CD4-positive, alpha-beta memory T cell (primary cell): Measurements from ENCODE around the gene TBX19. TPM values are rescaled to one million over a fixed set of nuclear protein-coding genes. Genes with fewer than 3 reads are reported as not detected.

Source experiments
- CTCF ChIA-PET: fragments of 350-600 bp; sonication (Branson Sonifier 250); formaldehyde crosslinking; loops from one replicate; lab custom pipeline; 2021; ENCODE audit warnings: inconsistent platforms; ENCODE audit not compliant: partially characterized antibody; lab: Charles Lee
- POLR2A ChIA-PET: fragments of 350-600 bp; sonication (Branson Sonifier 250); formaldehyde crosslinking; loops from one replicate; lab custom pipeline; 2021; ENCODE audit not compliant: partially characterized antibody; lab: Charles Lee
- DNase-seq, 5 donors: peaks; one replicate each; pipeline versions ENCODE4 v3.0.0 to v3.0.0-alpha.2; 2020 to 2022; ENCODE audit warnings: mixed read lengths in 1 of 5
- H3K27ac ChIP-seq: one replicate; pipeline ENCODE4 v1.7.0; 2013; ENCODE audit warnings: low read depth, low read length
- H3K27me3 ChIP-seq: 2 replicates; pipeline ENCODE4 v1.7.0; 2013; ENCODE audit warnings: mild to moderate bottlenecking, low read length, moderate library complexity; ENCODE audit not compliant: insufficient read depth
- H3K36me3 ChIP-seq: 2 replicates; pipeline ENCODE4 v1.7.0; 2013; ENCODE audit warnings: mild to moderate bottlenecking, low read length, moderate library complexity; ENCODE audit not compliant: insufficient read depth
- H3K4me1 ChIP-seq: 2 replicates; pipeline ENCODE4 v1.7.0; 2013; ENCODE audit warnings: mild to moderate bottlenecking, low read length, moderate library complexity; ENCODE audit not compliant: insufficient read depth
- H3K4me3 ChIP-seq, 2 donors: one replicate each; pipeline ENCODE4 v1.7.0; 2013; ENCODE audit warnings: low read length in 2 of 2, mild to moderate bottlenecking in 1 of 2
- H3K9me3 ChIP-seq, 2 donors: one replicate each; pipeline ENCODE4 v1.7.0; 2013; ENCODE audit warnings: low read length in 2 of 2, control low read depth in 1 of 2; ENCODE audit not compliant: control insufficient read depth in 1 of 2
- H3K27ac Mint-ChIP-seq, 7 donors: one replicate each; pipeline ENCODE4 v1.8.0; 2020 to 2021; ENCODE audit warnings: mixed read lengths in 7 of 7, mild to moderate bottlenecking in 6 of 7, inconsistent platforms in 3 of 7, moderate library complexity in 3 of 7
- H3K27me3 Mint-ChIP-seq, 2 donors: one replicate each; pipeline ENCODE4 v1.8.0; 2020 to 2021; ENCODE audit warnings: mixed read lengths in 2 of 2
- H3K36me3 Mint-ChIP-seq, 2 donors: one replicate each; pipeline ENCODE4 v1.8.0; 2020 to 2021; ENCODE audit warnings: mixed read lengths in 2 of 2, inconsistent platforms in 1 of 2, mild to moderate bottlenecking in 1 of 2
- H3K4me1 Mint-ChIP-seq, 4 donors: one replicate each; pipeline ENCODE4 v1.8.0; 2020 to 2021; ENCODE audit warnings: mixed read lengths in 4 of 4, mild to moderate bottlenecking in 1 of 4
- H3K4me3 Mint-ChIP-seq, 8 donors: one replicate each; pipeline ENCODE4 v1.8.0; 2020 to 2021; ENCODE audit warnings: mixed read lengths in 8 of 8, mild to moderate bottlenecking in 7 of 8, moderate library complexity in 6 of 8, inconsistent platforms in 3 of 8
- H3K9me3 Mint-ChIP-seq, 8 donors: one replicate each; pipeline ENCODE4 v1.8.0; 2020 to 2021; ENCODE audit warnings: mixed read lengths in 8 of 8, mild to moderate bottlenecking in 5 of 8, inconsistent platforms in 3 of 8, moderate library complexity in 1 of 8
- intact Hi-C: fragments of 100-400 bp; cut with micrococcal nuclease; formaldehyde crosslinking; loops from one replicate; pipeline ENCODE4 v1.15.1; 2023
- polyA plus RNA-seq, 2 donors: library from polyadenylated mRNA; unstranded; fragments of 300-500 nt; fragmentation: Illumina TruSeq; gene quantifications; one replicate each; pipeline ENCODE4 v1.2.3, GENCODE V29; 2021
- total RNA-seq, 2 experiments: library from RNA; stranded (reverse); gene quantifications; one replicate each; pipeline ENCODE4 v1.2.3, GENCODE V29; 2021

TBX19 gene
- total and polyA plus RNA-seq, 4 experiments from 2014 or later = 1.3 to 4.3 (median 3.1) TPM

- Mint-ChIP-seq H3K4me1 (no peaks in the 10 kb centered on the region), H3K36me3 (peaks cover 23 to 36% of the 10 kb centered on the region in 2 donors), H3K27me3 (no peaks in the 10 kb centered on the region), H3K27ac (no peak overlapping the region), H3K9me3 (no peaks in the 10 kb centered on the region), H3K4me3 (no peak overlapping the region)
- POLR2A ChIA-PET = interaction anchor here (0.8 kb wide), 1 partner anchor 14 kb away, joined by 3 read pairs; no protein-coding TSS in a partner anchor
- Histone ChIP-seq H3K27me3 (no peaks in the 10 kb centered on the region), H3K4me1 (no peaks in the 10 kb centered on the region), H3K36me3 (no peaks in the 10 kb centered on the region), H3K27ac (no peak overlapping the region), H3K9me3 (no peaks in the 10 kb centered on the region), H3K4me3 (no peak overlapping the region)
- intact Hi-C loops = no loop called here
- CTCF ChIA-PET = no interaction called here
- no peak for DNase-seq
Observed at GRCh38 chr1:168301664-168302320, 21.1 kb downstream of the TBX19 start.

GRCh38 chr1:168303716-168304540 is 23.3 kb downstream of the TBX19 start:
- POLR2A ChIA-PET = interaction anchor here (0.5 kb wide), 1 partner anchor 17 kb away, joined by 5 read pairs; no protein-coding TSS in a partner anchor
- no peaks in the 10 kb centered on the region for H3K4me1 ChIP-seq
- Mint-ChIP-seq H3K36me3 (peaks cover 38 to 51% of the 10 kb centered on the region in 2 donors), H3K9me3 (no peaks in the 10 kb centered on the region), H3K4me3 (no peak overlapping the region), H3K27ac (peak overlapping the region in 2 of 7 donors; percentile 23 to 57), H3K4me1 (no peaks in the 10 kb centered on the region), H3K27me3 (no peaks in the 10 kb centered on the region)
- DNase-seq = no peak
- CTCF ChIA-PET = no interaction called here
- no peaks in the 10 kb centered on the region for H3K27me3 ChIP-seq
- H3K27ac ChIP-seq = no peak overlapping the region
- no peaks in the 10 kb centered on the region for H3K36me3 ChIP-seq
- intact Hi-C loops = no loop called here
- H3K9me3 ChIP-seq = no peaks in the 10 kb centered on the region
- H3K4me3 ChIP-seq = no peak overlapping the region

GRCh38 chr1:168304865-168305264 is 24.2 kb downstream of the TBX19 start:
- no peaks in the 10 kb centered on the region for H3K27me3 ChIP-seq
- H3K36me3 ChIP-seq = no peaks in the 10 kb centered on the region
- no peak overlapping the region for H3K4me3 ChIP-seq
- peaks cover 42 to 52% of the 10 kb centered on the region in 2 donors for H3K36me3 Mint-ChIP-seq
- H3K27ac Mint-ChIP-seq = no peak overlapping the region
- no peaks in the 10 kb centered on the region for H3K4me1 Mint-ChIP-seq
- ChIA-PET POLR2A (no interaction called here), CTCF (no interaction called here)
- H3K27me3 Mint-ChIP-seq = no peaks in the 10 kb centered on the region
- no peak overlapping the region for H3K4me3 Mint-ChIP-seq
- DNase-seq = no peak
- no peaks in the 10 kb centered on the region for H3K9me3 Mint-ChIP-seq
- H3K4me1 ChIP-seq = no peaks in the 10 kb centered on the region
- intact Hi-C loops = no loop called here
- no peak overlapping the region for H3K27ac ChIP-seq
- no peaks in the 10 kb centered on the region for H3K9me3 ChIP-seq

- Histone ChIP-seq H3K27me3 (no peaks in the 10 kb centered on the region), H3K9me3 (no peaks in the 10 kb centered on the region), H3K4me3 (no peak overlapping the region), H3K4me1 (no peaks in the 10 kb centered on the region), H3K36me3 (no peaks in the 10 kb centered on the region), H3K27ac (no peak overlapping the region)
- H3K36me3 Mint-ChIP-seq = peaks cover 26 to 59% of the 10 kb centered on the region in 2 donors
- peaks cover 0 to 2% (median 0%) of the 10 kb centered on the region in 8 donors for H3K9me3 Mint-ChIP-seq
- H3K4me3 Mint-ChIP-seq = no peak overlapping the region
- H3K27me3 Mint-ChIP-seq = no peaks in the 10 kb centered on the region
- H3K27ac Mint-ChIP-seq = peak overlapping the region in 1 of 7 donors; percentile 43
- no peak for DNase-seq
- intact Hi-C loops = no loop called here
- peaks cover 0 to 3% (median 0%) of the 10 kb centered on the region in 4 donors for H3K4me1 Mint-ChIP-seq
- ChIA-PET POLR2A (no interaction called here), CTCF (interaction anchor here (1.2 kb wide), 1 partner anchor 126 kb away, joined by 3 read pairs; no protein-coding TSS in a partner anchor)
Observed at GRCh38 chr1:168312718-168313604, 32.3 kb downstream of the TBX19 start.

- intact Hi-C loops = no loop called here
- CTCF ChIA-PET = no interaction called here
Observed at GRCh38 chr1:168316142-168316541, 35.5 kb downstream of the TBX19 start.

GRCh38 chr1:168317309-168317708 is 36.6 kb downstream of the TBX19 start:
- H3K27me3 Mint-ChIP-seq = no peaks in the 10 kb centered on the region
- H3K4me1 Mint-ChIP-seq = peaks cover 0 to 3% (median 0%) of the 10 kb centered on the region in 4 donors
- no peak overlapping the region for H3K4me3 Mint-ChIP-seq
- H3K36me3 Mint-ChIP-seq = peaks cover 11 to 52% of the 10 kb centered on the region in 2 donors
- H3K27ac Mint-ChIP-seq = no peak overlapping the region
- no peak for DNase-seq
- Histone ChIP-seq H3K4me3 (no peak overlapping the region), H3K36me3 (no peaks in the 10 kb centered on the region), H3K27me3 (no peaks in the 10 kb centered on the region), H3K9me3 (no peaks in the 10 kb centered on the region), H3K4me1 (no peaks in the 10 kb centered on the region), H3K27ac (no peak overlapping the region)
- intact Hi-C loops = no loop called here
- ChIA-PET POLR2A (no interaction called here), CTCF (no interaction called here)
- H3K9me3 Mint-ChIP-seq = peaks cover 0 to 2% (median 0%) of the 10 kb centered on the region in 8 donors

More at GRCh38 chr1:168316142-168316541, 35.5 kb downstream of the TBX19 start:
- Mint-ChIP-seq H3K4me1 (peaks cover 0 to 3% (median 0%) of the 10 kb centered on the region in 4 donors), H3K36me3 (peaks cover 16 to 59% of the 10 kb centered on the region in 2 donors), H3K9me3 (peaks cover 0 to 2% (median 0%) of the 10 kb centered on the region in 8 donors), H3K27ac (no peak overlapping the region), H3K4me3 (no peak overlapping the region), H3K27me3 (no peaks in the 10 kb centered on the region)
- H3K27me3 ChIP-seq = no peaks in the 10 kb centered on the region
- POLR2A ChIA-PET = no interaction called here
- H3K27ac ChIP-seq = no peak overlapping the region
- H3K4me1 ChIP-seq = no peaks in the 10 kb centered on the region
- H3K4me3 ChIP-seq = no peak overlapping the region
- no peaks in the 10 kb centered on the region for H3K36me3 ChIP-seq
- H3K9me3 ChIP-seq = no peaks in the 10 kb centered on the region
- DNase-seq = no peak
